ENCODE results near the gene PCP4L1.
"Not testable (repeated sequence)": the region's sequence is repeated elsewhere in the genome, so short reads cannot be mapped to it uniquely, and the experiment has no call there.

PCP4L1 gene

DNA sequence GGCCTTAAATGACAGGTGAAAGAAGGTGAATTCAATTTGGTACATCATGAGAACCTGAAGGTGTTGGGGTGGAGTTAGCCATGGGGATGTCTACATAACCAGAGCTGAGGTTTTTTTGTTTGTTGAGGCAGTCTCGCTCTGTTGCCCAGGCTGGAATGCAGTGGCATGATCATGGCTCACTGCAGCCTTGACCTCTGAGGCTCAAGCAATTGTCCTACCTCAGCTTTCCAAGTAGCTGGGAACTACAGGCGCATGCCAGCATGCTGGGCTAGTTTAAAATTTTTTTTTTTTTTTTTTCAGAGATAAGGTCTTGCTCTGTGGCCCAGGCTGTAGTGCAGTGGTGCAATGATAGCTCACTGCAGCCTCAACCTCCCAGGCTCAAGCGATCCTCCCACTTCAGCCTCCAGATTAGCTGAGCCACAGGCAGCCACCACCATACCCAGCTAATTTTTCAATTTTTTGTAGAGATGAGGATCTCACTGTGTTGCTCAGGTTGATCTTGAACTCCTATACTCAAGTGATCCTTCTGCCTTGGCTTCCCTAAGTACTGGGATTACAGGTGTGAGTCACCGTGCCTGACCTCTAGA lies 53.1 kb downstream of the PCP4L1 start:
- TF ChIP-seq, protein P1, sequence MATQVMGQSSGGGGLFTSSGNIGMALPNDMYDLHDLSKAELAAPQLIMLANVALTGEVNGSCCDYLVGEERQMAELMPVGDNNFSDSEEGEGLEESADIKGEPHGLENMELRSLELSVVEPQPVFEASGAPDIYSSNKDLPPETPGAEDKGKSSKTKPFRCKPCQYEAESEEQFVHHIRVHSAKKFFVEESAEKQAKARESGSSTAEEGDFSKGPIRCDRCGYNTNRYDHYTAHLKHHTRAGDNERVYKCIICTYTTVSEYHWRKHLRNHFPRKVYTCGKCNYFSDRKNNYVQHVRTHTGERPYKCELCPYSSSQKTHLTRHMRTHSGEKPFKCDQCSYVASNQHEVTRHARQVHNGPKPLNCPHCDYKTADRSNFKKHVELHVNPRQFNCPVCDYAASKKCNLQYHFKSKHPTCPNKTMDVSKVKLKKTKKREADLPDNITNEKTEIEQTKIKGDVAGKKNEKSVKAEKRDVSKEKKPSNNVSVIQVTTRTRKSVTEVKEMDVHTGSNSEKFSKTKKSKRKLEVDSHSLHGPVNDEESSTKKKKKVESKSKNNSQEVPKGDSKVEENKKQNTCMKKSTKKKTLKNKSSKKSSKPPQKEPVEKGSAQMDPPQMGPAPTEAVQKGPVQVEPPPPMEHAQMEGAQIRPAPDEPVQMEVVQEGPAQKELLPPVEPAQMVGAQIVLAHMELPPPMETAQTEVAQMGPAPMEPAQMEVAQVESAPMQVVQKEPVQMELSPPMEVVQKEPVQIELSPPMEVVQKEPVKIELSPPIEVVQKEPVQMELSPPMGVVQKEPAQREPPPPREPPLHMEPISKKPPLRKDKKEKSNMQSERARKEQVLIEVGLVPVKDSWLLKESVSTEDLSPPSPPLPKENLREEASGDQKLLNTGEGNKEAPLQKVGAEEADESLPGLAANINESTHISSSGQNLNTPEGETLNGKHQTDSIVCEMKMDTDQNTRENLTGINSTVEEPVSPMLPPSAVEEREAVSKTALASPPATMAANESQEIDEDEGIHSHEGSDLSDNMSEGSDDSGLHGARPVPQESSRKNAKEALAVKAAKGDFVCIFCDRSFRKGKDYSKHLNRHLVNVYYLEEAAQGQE (IDR thresholded peaks at IDR 0.05; ENCODE audit: insufficient replicate concordance, low read depth), result no peak
- Histone ChIP-seq H3K27me3 (ENCODE audit: insufficient read depth, poor library complexity, severe bottlenecking) (no peaks in the 10 kb centered on the region), H3K4me3 (replicated peaks; ENCODE audit: insufficient read depth, low read length) (no peak overlapping the region), H3K27ac (replicated peaks) (no peak overlapping the region)
- DNase-seq (ENCODE audit: low read depth in 1 of 2, low spot score in 1 of 2), result no peak

DNA sequence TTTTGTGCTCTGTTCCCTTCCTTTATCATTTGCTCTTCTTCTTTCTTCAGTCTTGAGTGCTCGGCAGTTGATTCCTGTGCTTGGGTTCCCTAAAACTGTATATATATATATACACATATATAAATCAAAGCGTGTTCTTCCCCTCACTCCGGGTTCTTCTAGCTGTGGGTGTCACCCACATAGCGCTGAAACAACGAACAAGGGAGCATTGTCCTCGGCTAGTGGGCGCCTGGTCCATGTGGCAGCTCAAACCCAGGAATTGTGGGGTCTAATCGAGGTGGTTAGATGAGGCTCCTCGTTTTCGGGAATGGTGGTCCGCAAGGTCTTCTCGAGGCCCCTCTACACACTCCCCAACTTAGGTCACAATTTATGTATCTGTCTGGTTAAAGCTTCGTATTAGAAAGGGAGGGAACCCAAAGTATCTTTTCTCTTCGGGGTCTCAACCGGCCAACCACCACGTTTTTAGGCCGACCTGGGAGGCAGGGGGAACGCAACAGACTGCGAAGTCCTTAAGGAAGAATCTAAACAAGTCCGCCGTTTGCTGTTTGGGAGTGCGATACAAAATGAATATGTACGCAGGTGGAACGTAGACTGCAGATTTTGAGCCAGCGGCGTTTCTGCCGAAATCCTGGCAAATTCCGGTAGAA lies 55.1 kb downstream of the PCP4L1 start:
- TF ChIP-seq, protein P2, sequence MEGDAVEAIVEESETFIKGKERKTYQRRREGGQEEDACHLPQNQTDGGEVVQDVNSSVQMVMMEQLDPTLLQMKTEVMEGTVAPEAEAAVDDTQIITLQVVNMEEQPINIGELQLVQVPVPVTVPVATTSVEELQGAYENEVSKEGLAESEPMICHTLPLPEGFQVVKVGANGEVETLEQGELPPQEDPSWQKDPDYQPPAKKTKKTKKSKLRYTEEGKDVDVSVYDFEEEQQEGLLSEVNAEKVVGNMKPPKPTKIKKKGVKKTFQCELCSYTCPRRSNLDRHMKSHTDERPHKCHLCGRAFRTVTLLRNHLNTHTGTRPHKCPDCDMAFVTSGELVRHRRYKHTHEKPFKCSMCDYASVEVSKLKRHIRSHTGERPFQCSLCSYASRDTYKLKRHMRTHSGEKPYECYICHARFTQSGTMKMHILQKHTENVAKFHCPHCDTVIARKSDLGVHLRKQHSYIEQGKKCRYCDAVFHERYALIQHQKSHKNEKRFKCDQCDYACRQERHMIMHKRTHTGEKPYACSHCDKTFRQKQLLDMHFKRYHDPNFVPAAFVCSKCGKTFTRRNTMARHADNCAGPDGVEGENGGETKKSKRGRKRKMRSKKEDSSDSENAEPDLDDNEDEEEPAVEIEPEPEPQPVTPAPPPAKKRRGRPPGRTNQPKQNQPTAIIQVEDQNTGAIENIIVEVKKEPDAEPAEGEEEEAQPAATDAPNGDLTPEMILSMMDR (IDR thresholded peaks at IDR 0.05; ENCODE audit: insufficient read depth, low read length), result no peak
- no peak for TF ChIP-seq GABPA (IDR thresholded peaks at IDR 0.05; ENCODE audit: low read depth)
- TF ChIP-seq SPI1 (IDR thresholded peaks at IDR 0.05; ENCODE audit: borderline replicate concordance, low read depth), result no peak
- TF ChIP-seq, protein P1 (IDR thresholded peaks at IDR 0.05; ENCODE audit: insufficient replicate concordance, low read depth), result no peak
- TF ChIP-seq POLR2AphosphoS5 (IDR thresholded peaks at IDR 0.05; ENCODE audit: low read depth), result no peak
- Histone ChIP-seq H3K27ac (replicated peaks) (peak overlapping the region; percentile 93), H3K27me3 (ENCODE audit: insufficient read depth, poor library complexity, severe bottlenecking) (no peaks in the 10 kb centered on the region), H3K4me3 (replicated peaks; ENCODE audit: insufficient read depth, low read length) (peak overlapping the region; percentile 88)
- DNase-seq (ENCODE audit: low read depth in 1 of 2, low spot score in 1 of 2), result no peak

DNA sequence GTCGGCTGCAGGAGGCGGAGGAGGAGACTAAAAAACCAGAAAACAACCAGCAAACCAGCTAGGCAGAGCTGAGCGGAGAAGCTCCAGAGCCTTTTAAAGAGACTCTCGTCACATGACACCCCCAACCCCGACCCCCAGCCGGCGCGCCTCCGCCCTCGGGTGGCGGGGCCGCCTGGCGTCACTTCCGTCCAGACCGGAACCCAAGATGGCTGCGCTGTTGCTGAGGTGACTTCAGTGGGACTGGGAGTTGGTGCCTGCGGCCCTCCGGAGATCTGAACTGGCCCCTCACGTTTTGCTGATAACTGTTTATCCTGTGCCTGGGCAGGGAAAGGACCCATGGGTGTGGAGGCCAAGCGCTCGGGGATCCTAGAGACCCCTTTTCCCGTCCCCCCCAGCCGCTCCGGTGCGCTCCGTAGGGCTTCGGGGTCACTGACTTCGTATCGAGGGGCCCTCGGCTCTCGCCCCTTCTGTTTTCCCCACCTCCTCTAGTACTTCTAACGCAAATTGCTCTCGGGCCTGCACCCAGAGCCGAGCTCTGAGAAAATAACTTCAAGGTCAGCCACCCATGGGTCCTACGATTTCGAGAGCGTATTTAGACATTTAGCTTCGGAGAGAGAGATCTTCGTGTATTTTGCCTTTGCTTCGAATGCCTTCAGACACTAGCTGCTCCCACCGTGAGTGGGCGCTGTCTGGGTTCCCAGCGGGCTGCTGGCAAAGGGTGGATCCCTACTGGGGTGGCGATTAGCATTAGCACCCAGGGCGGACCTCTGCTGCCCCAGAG lies 55.8 kb downstream of the PCP4L1 start, which contains the start of gene SDHC:
Gene SDHC, plus strand, starts transcription at position 181 of the 781 bp plus-strand sequence. Its CDS starts 25 bp downstream, at position 206.
- no peaks in the 10 kb centered on the region for H3K27me3 ChIP-seq (ENCODE audit: insufficient read depth, poor library complexity, severe bottlenecking)
- DNase-seq (ENCODE audit: low read depth in 1 of 2, low spot score in 1 of 2), result peak; percentile 75 to 90
- TF ChIP-seq, protein P2 (IDR thresholded peaks at IDR 0.05; ENCODE audit: insufficient read depth, low read length), result peak; percentile 30
- TF ChIP-seq, protein P1 (IDR thresholded peaks at IDR 0.05; ENCODE audit: insufficient replicate concordance, low read depth), result peak; percentile 50
- TF ChIP-seq POLR2AphosphoS5 (IDR thresholded peaks at IDR 0.05; ENCODE audit: low read depth) (peak; percentile 87; the same call in 1 of the 2 replicates), SPI1 (IDR thresholded peaks at IDR 0.05; ENCODE audit: borderline replicate concordance, low read depth) (peak; percentile 49; the same call in 1 of the 2 replicates), GABPA (IDR thresholded peaks at IDR 0.05; ENCODE audit: low read depth) (peak; percentile 81)

DNA sequence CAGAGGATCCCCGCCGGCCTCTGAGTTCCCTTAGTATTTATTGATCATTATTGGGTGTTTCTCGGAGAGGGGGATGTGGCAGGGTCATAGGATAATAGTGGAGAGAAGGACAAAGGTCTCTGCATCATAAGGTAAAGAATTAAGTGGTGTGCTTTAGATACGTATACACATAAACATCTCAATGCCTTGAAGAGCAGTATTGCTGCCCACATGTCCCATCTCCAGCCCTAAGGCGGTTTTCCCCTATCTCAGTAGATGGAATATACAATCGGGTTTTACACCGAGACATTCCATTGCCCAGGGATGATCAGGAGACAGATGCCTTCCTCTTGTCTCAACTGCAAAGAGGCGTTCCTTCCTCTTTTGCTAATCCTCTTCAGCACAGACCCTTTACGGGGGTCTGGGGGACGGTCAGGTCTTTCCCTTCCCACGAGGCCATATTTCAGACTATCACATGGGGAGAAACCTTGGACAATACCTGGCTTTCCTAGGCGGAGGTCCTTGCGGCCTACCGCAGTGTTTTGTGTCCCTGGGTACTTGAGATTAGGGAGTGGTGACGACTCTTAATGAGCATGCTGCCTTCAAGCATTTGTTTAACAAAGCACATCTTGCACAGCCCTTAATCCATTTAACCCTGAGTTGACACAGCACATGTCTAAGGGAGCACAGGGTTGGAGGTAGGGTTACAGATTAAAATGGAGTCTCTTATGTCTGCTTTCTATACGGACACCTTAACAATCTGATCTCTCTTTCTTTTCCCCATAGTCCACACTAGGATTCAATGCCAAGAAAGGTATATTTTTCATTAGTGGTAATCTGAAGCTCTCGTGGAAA lies 57.5 kb downstream of the PCP4L1 start:
- H3K27me3 ChIP-seq (ENCODE audit: insufficient read depth, poor library complexity, severe bottlenecking); DNase-seq (ENCODE audit: low read depth in 1 of 2, low spot score in 1 of 2); H3K4me3 ChIP-seq (replicated peaks; ENCODE audit: insufficient read depth, low read length); H3K27ac ChIP-seq (replicated peaks): not testable (repeated sequence)

More for the DNA sequence above, 55.8 kb downstream of the PCP4L1 start, which contains the start of gene SDHC:
- peak within 1 kb of the TSS; percentile 88 for H3K4me3 ChIP-seq (replicated peaks; ENCODE audit: insufficient read depth, low read length)
- H3K27ac ChIP-seq (replicated peaks), result peak within 1 kb of the TSS; percentile 93

Measured in HL-60 (cell line).